ENCODE measurements around the gene COQ2.
"Not testable (repeated sequence)": the region's sequence is repeated elsewhere in the genome, so short reads cannot be mapped to it uniquely, and the experiment has no call there.

The COQ2 gene, protein sequence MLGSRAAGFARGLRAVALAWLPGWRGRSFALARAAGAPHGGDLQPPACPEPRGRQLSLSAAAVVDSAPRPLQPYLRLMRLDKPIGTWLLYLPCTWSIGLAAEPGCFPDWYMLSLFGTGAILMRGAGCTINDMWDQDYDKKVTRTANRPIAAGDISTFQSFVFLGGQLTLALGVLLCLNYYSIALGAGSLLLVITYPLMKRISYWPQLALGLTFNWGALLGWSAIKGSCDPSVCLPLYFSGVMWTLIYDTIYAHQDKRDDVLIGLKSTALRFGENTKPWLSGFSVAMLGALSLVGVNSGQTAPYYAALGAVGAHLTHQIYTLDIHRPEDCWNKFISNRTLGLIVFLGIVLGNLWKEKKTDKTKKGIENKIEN

DNA sequence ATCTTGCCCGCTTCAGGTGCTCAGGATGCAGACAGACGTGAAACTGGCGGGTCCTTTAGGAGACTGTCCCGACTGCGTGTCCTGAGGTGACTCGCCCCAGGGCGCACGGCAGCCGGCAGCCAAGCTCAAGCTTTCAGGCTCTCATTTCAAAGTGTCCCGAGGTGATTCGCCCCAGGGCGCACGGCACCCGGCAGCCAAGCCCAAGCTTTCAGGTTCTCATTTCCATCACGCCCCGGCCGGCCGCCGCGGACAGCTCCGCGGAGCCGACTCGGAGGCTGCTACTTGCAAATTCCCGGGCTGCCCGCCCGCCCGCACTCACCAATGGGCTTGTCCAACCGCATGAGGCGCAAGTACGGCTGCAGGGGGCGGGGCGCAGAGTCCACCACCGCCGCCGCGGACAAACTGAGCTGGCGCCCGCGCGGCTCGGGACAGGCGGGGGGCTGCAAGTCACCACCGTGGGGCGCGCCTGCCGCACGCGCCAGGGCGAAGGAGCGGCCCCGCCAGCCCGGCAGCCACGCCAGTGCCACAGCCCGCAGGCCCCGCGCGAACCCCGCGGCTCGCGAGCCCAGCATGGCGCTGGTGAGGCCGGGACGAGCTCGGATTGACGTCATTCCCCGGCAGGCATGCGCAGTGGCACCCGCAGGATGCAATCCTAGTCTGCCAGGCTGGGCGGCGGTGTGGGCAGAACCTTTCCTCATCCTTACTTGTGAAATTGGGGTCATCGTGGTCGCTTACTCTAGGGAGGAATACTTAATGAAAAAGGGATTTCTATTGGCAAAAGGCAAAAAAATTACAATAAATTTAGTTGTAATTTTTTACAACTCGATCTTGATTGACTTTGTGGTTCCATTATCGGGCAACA, at the start of gene COQ2:
Gene COQ2 (minus strand): TSS at position 606 of the 862 bp plus-strand sequence. CDS start 34 bp downstream, at position 572.
- peak; percentile 83 to 93 (median 90) for DNase-seq

DNA sequence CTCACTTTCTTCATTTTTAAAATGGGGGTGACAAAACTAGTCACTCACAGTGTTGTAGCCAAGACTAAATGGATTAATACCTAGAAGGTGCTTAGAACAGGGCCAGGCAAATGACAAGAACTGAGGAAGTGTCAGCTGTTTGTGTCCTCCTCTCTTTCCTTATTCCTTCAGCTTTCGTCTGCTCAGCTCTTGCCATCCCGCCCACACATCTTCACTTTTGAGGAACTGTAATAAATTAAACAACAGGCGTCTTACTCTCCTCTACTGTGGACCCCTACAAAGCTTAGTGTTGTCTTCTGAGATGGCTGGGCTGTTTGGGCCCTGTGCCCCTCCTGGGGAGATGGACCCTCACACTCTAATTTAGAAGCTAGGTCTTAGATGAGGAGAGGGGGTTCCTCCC, 47.4 kb upstream of the COQ2 start:
- DNase-seq: no peak

DNA sequence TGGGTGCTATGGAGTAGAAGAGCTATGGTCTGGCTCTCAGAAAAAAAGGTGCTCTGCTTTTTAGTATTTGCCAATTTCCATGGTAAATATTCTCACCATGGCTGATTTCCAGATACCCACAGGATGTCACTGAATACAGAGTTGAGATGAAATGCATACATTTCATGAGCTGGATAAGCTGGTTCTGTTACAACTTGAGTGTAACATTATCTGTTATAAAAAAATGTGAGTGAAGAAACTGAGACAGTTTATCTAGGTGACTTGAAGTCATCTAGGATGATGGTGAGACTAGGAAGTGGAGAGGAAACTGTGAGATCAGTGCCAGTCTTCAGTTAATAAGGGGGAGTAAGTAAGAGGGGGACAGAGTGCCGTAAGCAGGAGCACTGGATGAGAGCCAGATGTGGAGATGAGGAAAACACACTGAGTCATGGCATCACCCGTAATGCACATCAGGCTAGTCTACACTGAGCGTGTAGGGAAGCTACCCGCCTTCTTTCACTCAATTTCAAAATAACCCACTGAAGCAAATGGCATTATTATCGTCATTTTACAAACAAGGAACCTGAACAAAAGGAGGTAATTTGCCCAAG, 45.0 kb upstream of the COQ2 start:
- DNase-seq: no peak

DNA sequence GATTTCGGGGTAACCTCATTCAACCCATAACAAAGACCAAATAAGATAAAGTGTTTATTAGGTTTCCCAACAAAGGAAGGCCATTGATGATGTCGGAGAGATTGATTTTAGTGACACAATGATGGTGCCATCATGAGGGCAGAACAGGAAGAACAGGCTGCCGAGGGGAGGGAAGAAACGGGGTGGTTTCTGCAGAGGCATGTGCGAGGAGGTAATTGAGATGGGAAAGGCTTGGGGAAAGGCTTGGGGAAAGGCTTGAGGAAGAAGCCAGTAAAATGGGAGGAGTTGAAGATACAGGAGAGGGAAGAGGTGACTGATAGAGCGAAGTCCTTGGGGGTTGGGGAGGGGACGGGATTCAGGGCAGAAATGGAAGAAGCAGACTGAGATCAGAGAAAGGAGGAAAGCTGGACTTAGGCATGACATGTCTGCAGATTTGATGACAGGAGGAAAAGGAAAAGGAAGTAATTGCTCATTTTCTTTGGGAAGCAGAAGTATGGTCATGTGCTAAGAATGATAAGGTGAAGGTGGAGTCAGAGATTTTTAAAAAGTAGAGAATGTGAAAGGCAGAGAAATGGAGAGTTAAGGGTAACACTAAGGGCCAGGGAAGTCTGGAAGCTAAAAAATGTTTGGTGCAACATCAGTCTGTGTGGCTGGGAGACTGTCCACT, 44.1 kb upstream of the COQ2 start:
- DNase-seq: no peak

DNA sequence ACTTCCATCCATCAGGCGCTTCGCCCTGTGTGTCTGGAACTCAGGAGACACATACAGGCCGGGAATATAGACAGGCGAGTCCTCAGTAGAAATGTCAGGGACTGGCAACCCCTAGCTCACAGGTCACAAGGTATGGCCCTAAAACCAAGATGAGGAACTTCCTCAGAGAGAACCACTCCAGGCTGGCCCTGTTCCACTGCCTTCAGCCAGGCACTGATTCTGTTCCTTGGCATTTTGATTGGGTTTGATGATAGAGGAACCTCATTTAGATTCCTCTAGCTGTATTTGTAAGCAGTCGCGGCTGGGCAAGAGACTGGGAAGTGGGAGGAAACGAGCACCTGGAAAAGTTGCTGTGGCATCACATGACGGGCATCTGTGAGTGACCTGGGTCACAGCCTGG, 41.9 kb upstream of the COQ2 start:
- DNase-seq: no peak

DNA sequence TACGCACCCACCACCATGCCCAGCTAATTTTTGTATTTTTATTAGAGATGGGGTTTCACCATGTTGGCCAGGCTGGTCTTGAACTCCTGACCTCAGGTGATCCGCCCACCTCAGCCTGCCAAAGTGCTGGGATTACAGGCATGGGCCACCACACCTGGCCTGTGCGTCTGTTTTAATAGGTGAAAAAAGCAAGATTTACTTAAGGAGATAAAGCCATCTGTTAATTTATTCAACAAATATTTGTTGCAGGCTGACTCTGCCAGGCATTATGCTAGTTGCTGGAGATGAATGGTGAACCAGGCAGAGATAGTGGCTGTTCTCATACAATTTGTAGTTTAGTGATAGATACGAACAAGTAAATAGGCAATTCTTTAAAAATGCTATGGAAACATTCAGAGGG, 40.7 kb upstream of the COQ2 start:
- not testable (repeated sequence) for DNase-seq

DNA sequence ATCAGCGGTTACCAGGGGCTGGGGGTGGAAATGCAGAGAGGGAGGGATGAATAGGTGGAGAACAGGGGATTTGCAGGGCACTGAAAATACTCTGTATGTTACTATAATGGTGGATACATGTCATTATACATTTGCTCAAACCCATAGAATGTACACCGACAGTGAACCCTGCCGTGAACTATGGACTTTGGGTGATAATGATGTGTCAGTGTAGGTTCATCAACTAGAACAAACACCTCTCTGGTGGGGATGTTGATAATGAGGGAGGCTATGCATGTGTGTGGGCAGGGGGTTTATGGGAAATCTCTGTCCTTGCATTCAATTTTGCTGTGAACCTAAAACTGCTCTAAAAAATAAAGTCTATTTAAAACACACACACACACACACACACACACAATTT, 38.5 kb upstream of the COQ2 start:
- DNase-seq: no peak

DNA sequence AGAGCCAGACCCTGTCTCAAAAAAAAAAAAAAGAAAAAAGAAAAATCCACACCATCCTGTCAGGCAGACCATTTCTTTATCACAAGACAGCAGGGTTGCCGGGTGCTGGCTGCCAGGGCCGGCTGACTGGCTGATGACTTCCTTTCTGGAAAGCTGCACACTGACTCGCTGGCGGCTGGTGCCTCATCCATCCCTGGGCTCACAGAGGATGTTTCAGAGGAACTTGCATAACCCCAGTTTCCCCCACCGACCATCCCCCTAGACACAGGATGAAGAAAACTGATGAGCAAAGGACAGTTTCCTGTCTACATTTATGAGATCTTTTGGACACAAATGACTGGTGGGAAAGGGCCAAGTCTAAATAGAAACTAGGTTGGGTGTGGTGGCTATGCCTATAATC, 36.0 kb upstream of the COQ2 start:
- DNase-seq: no peak

DNA sequence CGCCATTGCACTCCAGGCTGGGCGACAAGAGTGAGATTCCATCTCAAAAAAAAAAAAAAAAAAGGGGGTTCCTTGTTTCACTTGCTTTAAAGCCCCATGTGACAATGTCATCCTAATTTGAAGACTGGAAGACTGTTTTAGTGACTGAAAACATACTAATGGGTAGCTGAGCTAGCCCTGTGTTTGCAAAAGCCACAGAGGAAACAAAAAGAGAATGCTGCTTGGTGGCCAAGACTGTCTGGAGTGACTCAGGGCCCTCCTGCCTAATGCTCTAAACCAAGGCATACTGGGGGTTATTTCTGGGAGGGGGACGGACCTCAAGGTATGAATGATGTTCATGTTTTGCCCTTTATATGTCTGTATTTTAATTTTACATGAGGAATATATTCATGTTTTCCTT, 34.1 kb upstream of the COQ2 start:
- DNase-seq: no peak

DNA sequence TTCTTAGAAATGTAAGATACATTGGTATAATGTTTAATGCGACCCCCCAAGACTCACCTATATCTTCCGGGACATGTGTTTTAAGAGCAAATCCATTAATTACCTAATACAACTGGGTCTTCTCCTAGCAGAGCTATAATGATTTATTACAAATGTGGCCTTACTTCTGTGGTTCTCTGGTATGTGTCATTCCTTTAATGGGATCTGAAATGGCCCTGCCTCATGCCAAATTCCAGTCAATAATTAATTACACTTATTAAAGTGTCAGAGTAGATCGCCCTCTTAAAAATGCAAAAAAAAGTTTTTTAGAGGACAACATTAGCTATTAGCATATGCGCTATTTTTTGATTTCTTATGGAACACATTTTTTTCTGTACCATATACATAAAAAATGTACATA, 33.1 kb upstream of the COQ2 start:
- no peak for DNase-seq

DNA sequence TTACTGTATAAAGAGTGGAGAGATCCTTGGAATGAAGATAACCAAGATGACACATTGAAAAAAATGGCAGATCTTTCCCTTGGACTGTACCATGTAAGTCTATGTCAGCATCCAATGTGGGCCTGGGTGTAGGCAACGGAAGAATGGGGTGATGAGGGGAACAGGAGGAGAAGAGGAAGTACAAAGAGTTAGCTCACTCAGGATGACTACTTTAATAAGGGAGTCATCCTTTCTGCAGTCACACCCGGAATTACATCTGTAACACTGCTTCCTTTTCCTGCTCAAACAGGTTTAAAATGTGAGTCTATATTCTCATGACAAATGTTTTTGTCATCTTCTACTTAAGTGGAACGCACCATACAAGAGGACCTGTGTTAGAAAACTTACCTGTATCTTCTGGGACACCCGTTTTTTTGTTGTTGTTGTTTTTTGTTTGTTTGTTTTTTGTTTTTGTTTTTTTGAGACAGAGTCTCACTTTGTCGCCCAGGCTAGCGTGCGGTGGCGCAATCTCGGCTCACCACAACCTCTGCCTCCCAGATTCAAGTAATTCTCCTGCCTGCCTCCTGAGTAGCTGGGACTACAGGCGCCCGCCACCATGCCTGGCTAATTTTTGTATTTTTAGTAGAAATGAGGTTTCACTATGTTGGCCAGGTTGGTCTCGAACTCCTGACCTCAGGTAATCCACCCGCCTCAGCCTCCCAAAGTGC, 32.0 kb upstream of the COQ2 start:
- DNase-seq: no peak

DNA sequence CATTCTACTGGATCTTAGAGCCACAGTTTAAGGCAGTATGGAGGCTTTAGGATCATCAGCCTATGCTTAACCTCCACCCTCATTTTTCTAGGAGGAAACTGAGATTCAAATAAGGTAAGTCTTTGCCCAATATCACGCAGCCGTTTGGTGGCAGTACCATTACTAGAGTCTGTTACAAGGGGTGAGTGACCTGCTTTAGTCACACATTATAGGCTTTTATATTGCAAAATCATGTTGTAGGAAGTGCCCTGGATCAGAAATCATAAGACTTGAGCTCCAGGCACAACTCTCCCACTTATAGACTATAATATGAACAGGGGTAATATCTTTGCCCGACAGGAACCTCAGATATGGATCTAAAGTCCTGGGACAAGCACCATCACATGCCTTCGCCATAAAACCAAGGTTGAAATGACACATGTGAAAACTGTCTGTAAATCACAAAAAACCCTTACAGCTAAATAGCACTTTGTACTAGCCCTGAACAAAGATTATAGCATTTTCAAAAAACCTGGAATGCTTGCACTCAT, 30.8 kb upstream of the COQ2 start:
- DNase-seq: no peak

DNA sequence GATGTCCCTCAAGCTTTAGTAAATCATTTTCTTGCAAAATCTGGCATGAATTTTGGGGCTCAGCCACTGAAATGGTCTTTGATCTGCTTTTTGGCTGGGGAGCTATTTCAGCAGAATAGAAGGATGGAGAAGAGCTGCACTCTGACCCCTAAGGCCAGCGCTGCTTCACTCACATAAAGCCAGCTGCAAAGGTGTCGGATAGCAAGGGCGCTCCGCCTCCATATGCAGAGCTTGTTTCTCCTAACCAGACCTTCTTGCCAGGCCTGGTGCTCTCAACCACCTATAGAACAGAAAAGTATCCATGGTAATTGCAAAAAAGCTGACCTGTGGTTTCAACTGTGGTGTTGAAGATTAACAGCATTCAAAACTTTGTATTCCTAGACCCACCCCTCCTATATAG, 24.1 kb upstream of the COQ2 start:
- no peak for DNase-seq

DNA sequence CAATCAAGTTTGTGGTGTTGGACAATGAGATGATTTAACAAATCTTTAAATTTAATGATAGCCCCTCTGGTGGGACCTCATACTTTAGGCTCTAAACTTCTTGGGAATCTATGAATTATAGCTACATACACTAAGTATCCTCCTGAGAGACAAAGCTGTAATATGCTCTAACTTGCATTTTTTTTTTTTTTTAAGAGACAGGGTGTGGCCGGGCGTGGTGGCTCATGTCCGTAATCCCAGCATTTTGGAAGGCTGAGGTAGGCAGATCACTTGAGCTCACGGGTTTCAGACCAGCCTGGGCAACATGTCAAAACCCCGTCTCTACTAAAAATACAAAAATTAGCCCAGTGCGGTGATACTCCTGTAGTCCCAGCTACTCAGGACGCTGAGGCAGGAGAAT, 23.3 kb upstream of the COQ2 start:
- DNase-seq: no peak

DNA sequence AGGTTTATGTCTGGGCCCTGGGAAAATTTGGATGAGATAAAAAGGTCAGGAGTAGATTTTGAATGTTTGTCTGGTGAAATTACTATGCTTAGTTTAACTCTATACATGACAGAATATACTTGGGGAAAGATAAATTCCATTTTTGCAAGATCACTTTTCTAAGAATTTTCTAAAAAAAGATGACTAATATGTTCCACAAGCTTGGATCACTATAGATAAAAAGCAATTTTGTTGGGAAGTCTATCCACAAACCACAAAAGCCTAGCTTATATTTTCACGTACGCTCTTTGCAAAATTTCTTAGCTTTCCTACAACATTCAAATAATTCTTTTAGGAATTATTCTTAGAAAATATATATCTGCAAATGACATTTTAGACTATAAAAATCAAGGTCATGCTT, 20.6 kb upstream of the COQ2 start:
- no peak for DNase-seq

DNA sequence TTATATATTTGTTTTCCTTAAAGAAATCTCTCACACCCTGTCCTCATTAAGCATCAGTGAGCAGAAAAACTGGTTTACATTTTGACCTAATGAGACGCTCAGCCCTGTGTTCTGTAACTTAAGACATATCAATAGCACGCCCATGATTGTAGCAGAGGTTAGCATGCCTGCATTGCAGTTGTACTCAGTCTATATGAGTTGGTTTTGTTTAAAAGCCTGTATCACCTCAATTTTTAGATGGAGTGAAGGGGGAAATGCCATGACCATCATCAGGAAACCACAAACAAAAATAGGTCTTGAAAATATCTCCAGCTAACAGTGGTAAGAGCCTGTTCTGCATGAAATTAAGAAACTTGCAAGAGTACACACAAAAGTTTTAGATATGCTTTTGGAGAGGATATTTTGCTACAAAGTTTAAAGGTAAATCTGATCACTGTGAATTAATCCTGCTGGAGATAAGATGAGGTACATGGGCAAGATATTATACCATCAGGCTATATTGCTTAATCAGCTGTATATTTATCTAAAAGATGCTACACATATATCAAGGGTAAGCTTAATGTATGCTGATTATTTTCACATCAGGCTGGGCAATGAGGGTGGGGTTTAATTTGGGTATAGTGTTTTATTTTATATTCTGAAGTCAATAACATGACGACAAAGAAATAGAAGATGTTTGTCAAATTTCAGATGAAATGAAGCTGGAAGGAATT, 13.1 kb upstream of the COQ2 start:
- no peak for DNase-seq

DNA sequence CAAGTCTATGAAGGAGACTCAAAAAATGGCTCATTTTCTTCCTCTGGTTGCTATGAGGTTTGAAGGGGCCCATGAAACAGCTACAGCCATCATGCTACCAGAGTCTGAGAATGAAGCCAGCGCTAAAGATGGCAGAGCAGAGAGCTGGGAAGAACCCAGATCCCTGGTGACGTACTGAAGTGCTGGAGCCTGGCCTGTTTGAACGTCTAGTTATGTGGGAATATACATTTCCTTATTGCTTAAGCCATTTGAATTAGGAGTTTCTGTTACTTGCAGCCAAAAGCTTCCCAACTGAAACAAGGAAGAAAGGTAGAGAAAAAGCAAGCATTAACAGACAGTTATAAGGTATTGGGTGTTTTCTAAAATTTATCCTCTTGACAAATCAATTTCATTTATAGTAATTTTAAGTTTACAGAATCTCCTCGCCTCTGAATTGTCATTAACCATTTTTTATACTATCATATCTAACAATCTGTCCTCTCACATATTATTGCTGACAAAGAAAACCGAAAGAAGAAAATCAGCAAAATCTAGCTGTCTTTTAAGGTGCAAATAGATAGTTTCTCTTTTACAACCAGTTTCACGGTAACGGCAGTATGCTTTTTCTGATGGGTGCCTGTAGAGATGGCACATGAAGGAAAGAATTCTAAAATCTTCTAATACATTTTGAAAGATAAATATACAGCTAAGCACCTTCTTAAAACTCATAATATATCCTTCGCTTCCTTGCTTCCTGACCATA, 8.9 kb upstream of the COQ2 start:
- no peak for DNase-seq

DNA sequence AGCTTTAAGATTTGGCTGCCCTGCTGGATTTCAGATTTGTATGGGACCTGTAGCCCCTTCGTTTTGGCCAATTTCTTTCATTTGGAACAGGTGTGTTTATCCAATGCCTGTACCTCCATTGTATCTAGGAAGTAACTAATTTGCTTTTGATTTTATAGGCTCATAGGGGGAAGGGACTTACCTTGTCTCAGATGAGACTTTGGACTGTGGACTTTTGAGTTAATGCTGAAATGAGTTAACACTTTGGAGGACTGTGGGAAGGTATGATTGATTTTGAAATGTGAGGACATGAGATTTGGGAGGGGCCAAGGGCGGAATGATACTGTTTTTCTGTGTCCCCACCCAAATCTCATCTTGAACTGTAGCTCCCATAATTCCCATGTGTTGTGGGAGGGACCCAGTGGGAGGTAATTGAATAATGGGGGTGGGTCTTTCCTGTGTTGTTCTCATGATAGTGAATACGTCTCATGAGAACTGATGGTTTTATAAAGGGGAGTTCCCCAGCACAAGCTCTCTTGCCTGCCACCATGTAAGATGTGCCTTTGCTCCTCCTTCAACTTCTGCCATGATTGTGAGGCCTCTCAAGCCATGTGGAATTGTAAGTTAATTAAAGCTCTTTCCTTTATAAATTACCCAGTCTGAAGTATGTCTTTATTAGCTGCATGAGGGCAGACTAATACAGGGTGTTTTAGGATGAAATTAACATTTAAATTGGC, 5.6 kb upstream of the COQ2 start:
- not testable (repeated sequence) for DNase-seq

DNA sequence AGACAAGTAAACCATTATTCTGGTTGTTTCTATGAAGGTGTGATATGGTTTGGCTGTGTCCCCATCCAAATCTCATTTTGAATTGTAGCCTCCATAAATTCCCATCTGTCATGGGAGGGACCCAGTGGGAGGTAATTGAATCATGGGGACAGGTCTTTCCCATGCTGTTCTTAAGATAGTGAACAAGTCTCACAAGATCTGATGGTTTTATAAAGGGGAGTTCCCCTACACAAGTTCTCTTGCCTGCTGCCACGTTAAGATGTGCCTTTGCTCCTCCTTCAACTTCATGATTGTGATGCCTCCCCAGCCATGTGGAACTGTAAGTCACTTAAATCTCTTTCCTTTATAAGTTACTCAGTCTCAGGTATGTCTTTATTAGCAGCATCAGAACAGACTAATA, 3.8 kb upstream of the COQ2 start:
- DNase-seq: not testable (repeated sequence)

DNA sequence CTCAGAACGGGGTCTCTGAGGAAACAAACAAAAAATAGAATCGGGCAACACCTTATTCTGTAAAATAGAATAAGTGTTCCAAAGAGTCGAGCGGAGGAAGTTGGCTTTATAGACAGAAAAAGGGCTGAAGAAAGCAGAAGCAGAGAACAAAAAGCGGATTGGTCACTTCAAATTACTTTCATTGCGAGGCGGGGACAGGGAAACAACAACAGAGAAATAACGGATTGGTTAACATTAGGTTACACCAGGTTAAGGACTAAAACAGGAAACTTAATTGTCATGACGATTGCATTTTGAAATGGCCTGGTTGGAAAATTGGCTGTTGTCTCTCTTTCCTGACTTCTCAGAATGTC, 433 bp upstream of the COQ2 start:
- no peak for DNase-seq

Data from activated naive CD4-positive, alpha-beta T cell (primary cell).